ENCODE measurements around the gene IGFL4.

The IGFL4 gene

DNA sequence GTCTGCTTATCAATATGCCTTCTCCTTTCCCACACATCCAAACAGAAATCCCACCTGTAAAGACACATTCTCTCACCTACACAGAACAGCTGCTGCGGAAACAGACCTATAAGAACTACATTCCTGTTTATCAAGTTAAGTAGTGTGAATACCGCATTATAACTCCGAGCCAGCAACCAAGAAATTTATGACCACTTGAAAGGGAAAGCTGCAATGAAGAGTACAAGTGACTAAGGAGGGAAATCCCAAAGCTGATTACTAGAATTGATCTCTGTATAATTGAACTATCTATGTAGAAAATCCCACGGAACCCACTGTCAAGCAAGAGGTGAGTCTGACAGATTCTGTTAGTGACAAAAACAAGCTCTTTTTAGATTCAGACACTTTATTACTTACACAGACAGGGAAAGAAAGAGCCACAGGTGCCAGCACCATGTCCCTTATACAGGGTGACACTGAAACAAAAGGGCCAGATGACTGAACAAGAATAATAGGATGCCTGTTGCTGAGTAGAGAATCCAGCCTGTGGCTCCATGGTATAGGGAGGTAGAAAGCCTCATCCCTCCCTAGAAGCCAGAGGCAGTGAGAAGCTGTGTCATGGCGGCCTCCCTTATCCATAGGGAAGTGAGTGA, 1.6 kb upstream of the IGFL4 start:
- no peak overlapping the region for H3K27ac ChIP-seq
- TF ChIP-seq CTCF (IDR thresholded peaks at IDR 0.05) = no peak
- DNase-seq = no peak
- peaks cover 0 to 21% of the 10 kb centered on the region in 2 donors for H3K27me3 ChIP-seq
- H3K9me3 ChIP-seq = peaks cover 0 to 6% (median 0%) of the 10 kb centered on the region in 3 donors
- intact Hi-C loops (cut with DNase I; ENCODE audit: low total_unique reads) = no loop called here
- H3K4me3 ChIP-seq = no peak overlapping the region
- H3K4me1 ChIP-seq = no peaks in the 10 kb centered on the region
- H3K36me3 ChIP-seq = no peaks in the 10 kb centered on the region

DNA sequence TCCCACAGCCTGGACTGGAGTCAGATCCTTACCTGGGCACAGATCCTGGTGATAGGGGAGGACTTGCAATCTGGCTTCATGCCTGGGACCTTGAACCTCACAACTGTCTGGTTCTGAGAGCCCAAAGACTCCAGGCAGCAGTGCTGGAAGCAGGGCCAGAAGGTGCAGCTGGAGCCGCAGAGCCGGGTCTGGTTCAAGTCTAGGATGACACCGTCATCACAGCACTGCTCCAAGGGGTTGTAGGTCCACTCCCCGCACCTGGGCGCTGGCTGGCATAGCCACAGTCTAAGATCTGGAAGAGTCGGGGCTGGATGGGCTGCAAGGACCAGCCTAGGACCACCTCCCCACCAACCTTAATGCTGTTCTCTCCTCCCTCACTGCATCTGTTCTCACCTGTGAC, 677 bp downstream of the IGFL4 start:
- no peak for DNase-seq
- H3K4me3 ChIP-seq = no peak overlapping the region
- H3K36me3 ChIP-seq = no peaks in the 10 kb centered on the region
- H3K27me3 ChIP-seq = peaks cover 0 to 21% of the 10 kb centered on the region in 2 donors
- intact Hi-C loops (cut with DNase I; ENCODE audit: low total_unique reads) = no loop called here
- no peaks in the 10 kb centered on the region for H3K4me1 ChIP-seq
- TF ChIP-seq CTCF (IDR thresholded peaks at IDR 0.05) = no peak
- peaks cover 0 to 6% (median 0%) of the 10 kb centered on the region in 3 donors for H3K9me3 ChIP-seq
- H3K27ac ChIP-seq = no peak overlapping the region

GRCh38 chr19:46036744-46037128, 4.1 kb downstream of the IGFL4 start:
- Histone ChIP-seq H3K27me3 (peaks cover 0 to 20% of the 10 kb centered on the region in 2 donors), H3K4me1 (no peaks in the 10 kb centered on the region), H3K36me3 (no peaks in the 10 kb centered on the region), H3K4me3 (no peak overlapping the region), H3K27ac (no peak overlapping the region), H3K9me3 (no peaks in the 10 kb centered on the region)
- intact Hi-C loops (cut with DNase I; ENCODE audit: low total_unique reads) = no loop called here
- no peak for TF ChIP-seq CTCF (IDR thresholded peaks at IDR 0.05)
- DNase-seq = no peak

- no peaks in the 10 kb centered on the region for H3K4me1 ChIP-seq
- H3K27me3 ChIP-seq = peaks cover 0 to 20% of the 10 kb centered on the region in 2 donors
- no peak for TF ChIP-seq CTCF (IDR thresholded peaks at IDR 0.05)
- H3K4me3 ChIP-seq = no peak overlapping the region
- no peak overlapping the region for H3K27ac ChIP-seq
- H3K9me3 ChIP-seq = no peaks in the 10 kb centered on the region
- intact Hi-C loops (cut with DNase I; ENCODE audit: low total_unique reads) = no loop called here
- DNase-seq = no peak
- H3K36me3 ChIP-seq = no peaks in the 10 kb centered on the region
Observed at GRCh38 chr19:46035986-46036743, 4.6 kb downstream of the IGFL4 start.

- no peaks in the 10 kb centered on the region for H3K4me1 ChIP-seq
- TF ChIP-seq CTCF (IDR thresholded peaks at IDR 0.05) = no peak
- H3K4me3 ChIP-seq = no peak overlapping the region
- H3K9me3 ChIP-seq = no peaks in the 10 kb centered on the region
- H3K27ac ChIP-seq = no peak overlapping the region
- H3K27me3 ChIP-seq = peaks cover 0 to 17% of the 10 kb centered on the region in 2 donors
- intact Hi-C loops (cut with DNase I; ENCODE audit: low total_unique reads) = no loop called here
- no peak for DNase-seq
- no peaks in the 10 kb centered on the region for H3K36me3 ChIP-seq
Observed at GRCh38 chr19:46035546-46035945, 5.3 kb downstream of the IGFL4 start.

Data from tibial artery (tissue), 4 donors.